ENCODE results near the gene SLC13A3. TPM values are rescaled to one million over a fixed set of nuclear protein-coding genes. Genes with fewer than 3 reads are reported as not detected.

Gene SLC13A3
- total and polyA plus RNA-seq, 2 of the 4 experiments (the other 2 are of a cell fraction) = 2.5 to 4.2 TPM

DNA sequence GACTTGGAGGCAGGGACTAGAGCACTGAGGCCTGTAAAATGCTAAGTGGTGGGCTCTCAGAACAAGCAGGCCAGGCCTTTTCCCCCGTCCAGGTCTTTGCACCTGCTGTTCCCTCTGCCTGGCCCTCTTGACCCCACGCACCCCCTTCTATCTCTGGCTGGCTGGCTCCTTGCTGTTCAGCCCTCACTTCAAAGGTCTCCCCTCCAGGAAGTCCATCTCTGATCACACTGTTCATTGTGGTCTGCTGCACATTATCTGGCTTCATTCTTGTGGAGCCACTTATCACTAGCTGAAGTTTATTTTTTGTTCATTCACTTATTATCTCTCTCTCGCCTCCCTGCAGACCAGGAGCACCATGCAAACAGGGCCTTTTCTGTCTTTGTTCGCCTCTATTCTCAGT is 24.5 kb downstream of the SLC13A3 start:
- Histone ChIP-seq H3K14ac (replicated peaks; ENCODE audit: low read depth, low read length) (no peak overlapping the region), H2AFZ (replicated peaks; ENCODE audit: low read length, poor library complexity) (no peak overlapping the region), H4K20me1 (ENCODE audit: insufficient read depth, low read length) (no peaks in the 10 kb centered on the region), H3K79me1 (ENCODE audit: low read depth in 1 of 2, low read length in 2 of 2) (no peaks in the 10 kb centered on the region), H2BK5ac (ENCODE audit: low read depth, low read length, poor library complexity, severe bottlenecking) (no peak overlapping the region), H4K8ac (ENCODE audit: low read depth in 2 of 2, low read length in 2 of 2) (no peak overlapping the region), H3K23ac (ENCODE audit: low read depth, low read length) (no peak overlapping the region), H3K4me3 (ENCODE audit: insufficient read depth, low read depth, low read length) (no peak overlapping the region), H2BK120ac (ENCODE audit: low read depth, low read length) (no peak overlapping the region), H3K27ac (ENCODE audit: insufficient read depth, low read length) (no peak overlapping the region), H3K36me3 (ENCODE audit: control insufficient read depth, insufficient read depth, low read length) (no peaks in the 10 kb centered on the region), H3K4me2 (ENCODE audit: low read depth, low read length) (no peak overlapping the region), H2BK15ac (ENCODE audit: low read depth, low read length) (no peak overlapping the region), H4K91ac (ENCODE audit: insufficient read depth, low read depth, low read length) (no peak overlapping the region), H4K5ac (ENCODE audit: low read depth, low read length) (no peak overlapping the region), H3K27me3 (ENCODE audit: control insufficient read depth, insufficient read depth, low read length) (no peaks in the 10 kb centered on the region; the same call in 1 of the 2 replicates), H3K9me1 (ENCODE audit: insufficient read depth, low read length) (no peaks in the 10 kb centered on the region), H3K9ac (ENCODE audit: low read depth, low read length) (no peak overlapping the region), H3K4ac (ENCODE audit: low read depth, low read length) (no peak overlapping the region), H3K18ac (ENCODE audit: low read depth, low read length) (no peak overlapping the region), H2AK9ac (replicated peaks; ENCODE audit: low read depth, low read length, poor library complexity) (no peak overlapping the region), H2BK20ac (ENCODE audit: low read depth, low read length) (no peak overlapping the region), H3K56ac (ENCODE audit: extremely low read depth, insufficient read depth, low read length) (no peak overlapping the region), H3K9me3 (ENCODE audit: control insufficient read depth, insufficient read depth, low read length) (peaks cover 5% of the 10 kb centered on the region; the same call in 1 of the 2 replicates), H3K4me1 (ENCODE audit: control insufficient read depth, insufficient read depth, low read length) (peaks cover 2% of the 10 kb centered on the region; the same call in 1 of the 2 replicates), H2AK5ac (ENCODE audit: low read depth, low read length) (no peak overlapping the region)
- ChIA-PET CTCF (no interaction called here), POLR2A (ENCODE audit: unreplicated experiment) (interaction anchor here (0.6 kb wide), 1 partner anchor 12 kb away, joined by 4 read pairs; no protein-coding TSS in a partner anchor)
- in situ Hi-C loops (cut with MboI; ENCODE audit: low sequenced_read_pairs) = no loop called here
- WGBS, 2 experiments (ENCODE audit: extremely low coverage in 2 of 2, insufficient read length in 1 of 2) = 27% methylated on average over 2 of the region's 4 CpGs; no CpG with 5 or more reads in 1 of the 2 experiments
- ATAC-seq (ENCODE audit: low read depth) (no peak), DNase-seq (no peak)
- no TSS peak for BruUV-seq (replicated peaks)
- dilution Hi-C loops (cut with HindIII; ENCODE audit: low sequenced_read_pairs, unreplicated experiment) = no loop called here
- intact Hi-C loops (cut with micrococcal nuclease) = no loop called here
- TF ChIP-seq, protein P1, sequence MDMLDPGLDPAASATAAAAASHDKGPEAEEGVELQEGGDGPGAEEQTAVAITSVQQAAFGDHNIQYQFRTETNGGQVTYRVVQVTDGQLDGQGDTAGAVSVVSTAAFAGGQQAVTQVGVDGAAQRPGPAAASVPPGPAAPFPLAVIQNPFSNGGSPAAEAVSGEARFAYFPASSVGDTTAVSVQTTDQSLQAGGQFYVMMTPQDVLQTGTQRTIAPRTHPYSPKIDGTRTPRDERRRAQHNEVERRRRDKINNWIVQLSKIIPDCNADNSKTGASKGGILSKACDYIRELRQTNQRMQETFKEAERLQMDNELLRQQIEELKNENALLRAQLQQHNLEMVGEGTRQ (IDR thresholded peaks at IDR 0.05; ENCODE audit: low read depth, low read length) = no peak
- TF ChIP-seq FOS (IDR thresholded peaks at IDR 0.05; ENCODE audit: low read depth, low read length) = no peak
